Esophagus squamous epithelium (tissue), 4 donors: Measurements from ENCODE around the gene RUVBL1.

Experiments used
- CTCF ChIP-seq, 6 experiments: fragments of 450-650 bp in 4 of 6; fragments of 200-600 bp in 2 of 6; sonication (generic) in 2 of 6; IDR thresholded peaks; one replicate each; pipeline ENCODE4 v1.5.1; 2016 to 2019; ENCODE audit warnings: antibody characterized with exemption in 6 of 6, mild to moderate bottlenecking in 4 of 6, moderate library complexity in 4 of 6
- POLR2A ChIP-seq, 4 donors: fragments of 450-650 bp; IDR thresholded peaks; one replicate each; pipeline ENCODE4 v1.6.1; 2017; ENCODE audit warnings: antibody characterized with exemption in 4 of 4, mild to moderate bottlenecking in 4 of 4, moderate library complexity in 3 of 4

DNA sequence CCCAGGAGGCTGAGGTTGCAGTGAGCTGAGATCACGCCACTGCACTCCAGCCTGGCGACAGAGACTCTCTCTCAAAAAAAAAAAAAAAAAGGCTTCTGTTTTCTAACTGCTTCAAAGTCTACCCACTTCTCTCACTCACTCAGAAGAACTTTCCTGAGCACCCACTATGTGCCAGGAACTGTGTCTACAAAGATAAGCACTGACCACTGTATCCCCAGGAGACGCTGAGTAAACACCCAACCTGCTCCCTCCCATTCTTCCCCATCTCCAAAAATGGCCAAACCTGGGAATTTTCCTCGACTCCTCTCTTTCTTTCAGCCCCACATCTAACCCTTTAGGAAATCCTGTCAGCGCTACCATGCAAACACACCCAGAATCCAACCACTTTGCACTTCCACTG lies 12.5 kb downstream of the RUVBL1 start:
- TF ChIP-seq CTCF (IDR thresholded peaks at IDR 0.05) (no peak), POLR2A (IDR thresholded peaks at IDR 0.05) (no peak)
